Parathyroid adenoma (tissue), 2 donors: ENCODE results near the gene LRRC4C.

Source experiments
- H2AFZ ChIP-seq: fragments of 300-600 bp; sonication (generic); one replicate; pipeline ENCODE4 v1.7.0; 2017; ENCODE audit warnings: antibody characterized with exemption, mild to moderate bottlenecking
- H3K27ac ChIP-seq: fragments of 300-600 bp; sonication (generic); one replicate; pipeline ENCODE4 v1.7.0; 2017
- H3K27me3 ChIP-seq: fragments of 300-600 bp; sonication (generic); one replicate; pipeline ENCODE4 v1.7.0; 2017; ENCODE audit warnings: low read length; ENCODE audit not compliant: control insufficient read depth, insufficient read depth
- H3K36me3 ChIP-seq: fragments of 300-600 bp; sonication (generic); one replicate; pipeline ENCODE4 v1.7.0; 2017; ENCODE audit warnings: low read length; ENCODE audit not compliant: control insufficient read depth, insufficient read depth
- H3K4me1 ChIP-seq: fragments of 300-600 bp; sonication (generic); one replicate; pipeline ENCODE4 v1.7.0; 2017; ENCODE audit warnings: control low read depth
- H3K4me2 ChIP-seq: fragments of 300-600 bp; sonication (generic); one replicate; pipeline ENCODE4 v1.7.0; 2017; ENCODE audit warnings: low read length
- H3K4me3 ChIP-seq: fragments of 300-600 bp; sonication (generic); one replicate; pipeline ENCODE4 v1.7.0; 2017; ENCODE audit warnings: low read depth, low read length
- H3K79me2 ChIP-seq: fragments of 300-600 bp; sonication (generic); one replicate; pipeline ENCODE4 v1.7.0; 2017; ENCODE audit warnings: control low read depth
- H3K9ac ChIP-seq: fragments of 300-600 bp; sonication (generic); one replicate; pipeline ENCODE4 v1.7.0; 2017; ENCODE audit warnings: mild to moderate bottlenecking
- H3K9me3 ChIP-seq: fragments of 300-600 bp; sonication (generic); one replicate; pipeline ENCODE4 v1.7.0; 2017; ENCODE audit warnings: low read length; ENCODE audit not compliant: control insufficient read depth
- CTCF ChIP-seq: fragments of 300-600 bp; sonication (generic); IDR thresholded peaks from one replicate; pipeline ENCODE4 v1.7.0; 2017; ENCODE audit warnings: antibody characterized with exemption, mild to moderate bottlenecking
- donor health status: primary hyperparathyroidism.

LRRC4C gene

GRCh38 chr11:40388097-40388818 lies 1071.2 kb downstream of the LRRC4C start:
- Histone ChIP-seq H3K27me3 (no peaks in the 10 kb centered on the region), H3K4me1 (no peaks in the 10 kb centered on the region), H3K9me3 (no peaks in the 10 kb centered on the region), H3K79me2 (no peaks in the 10 kb centered on the region), H3K4me3 (no peak overlapping the region), H3K27ac (no peak overlapping the region), H2AFZ (no peak overlapping the region), H3K9ac (no peak overlapping the region), H3K4me2 (no peak overlapping the region), H3K36me3 (no peaks in the 10 kb centered on the region)
- TF ChIP-seq CTCF, result no peak

GRCh38 chr11:40387240-40387980 lies 1072.0 kb downstream of the LRRC4C start:
- Histone ChIP-seq H3K27me3 (no peaks in the 10 kb centered on the region), H3K4me3 (no peak overlapping the region), H3K4me2 (no peak overlapping the region), H3K9ac (no peak overlapping the region), H3K27ac (no peak overlapping the region), H3K4me1 (no peaks in the 10 kb centered on the region), H3K9me3 (no peaks in the 10 kb centered on the region), H3K36me3 (no peaks in the 10 kb centered on the region), H3K79me2 (no peaks in the 10 kb centered on the region), H2AFZ (no peak overlapping the region)
- no peak for TF ChIP-seq CTCF

DNA sequence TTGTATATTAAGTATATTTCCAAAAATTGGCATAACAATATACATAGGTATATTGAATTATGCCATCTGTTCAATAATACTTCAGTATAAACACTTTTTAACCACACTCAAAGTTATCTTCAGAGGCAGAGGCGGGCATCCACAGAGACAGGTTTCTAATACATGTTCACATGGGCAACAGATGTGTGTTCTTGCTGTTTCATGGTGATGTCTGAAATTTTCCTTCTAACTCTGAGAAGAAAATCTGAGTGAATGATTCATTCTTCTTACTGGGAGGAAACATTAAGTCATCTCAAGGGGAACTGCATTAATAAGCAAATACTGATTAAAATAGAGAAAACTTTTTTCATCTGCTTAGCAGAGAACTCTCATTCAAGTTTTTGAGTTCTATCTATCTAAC lies 1074.5 kb downstream of the LRRC4C start:
- Histone ChIP-seq H3K4me1 (no peaks in the 10 kb centered on the region), H3K36me3 (no peaks in the 10 kb centered on the region), H3K27me3 (no peaks in the 10 kb centered on the region), H3K79me2 (no peaks in the 10 kb centered on the region), H2AFZ (no peak overlapping the region), H3K4me3 (no peak overlapping the region), H3K9me3 (no peaks in the 10 kb centered on the region), H3K9ac (no peak overlapping the region), H3K27ac (no peak overlapping the region), H3K4me2 (no peak overlapping the region)
- no peak for TF ChIP-seq CTCF

- Histone ChIP-seq H3K9ac (no peak overlapping the region), H3K4me2 (no peak overlapping the region), H3K27ac (no peak overlapping the region), H2AFZ (no peak overlapping the region), H3K9me3 (no peaks in the 10 kb centered on the region), H3K4me3 (no peak overlapping the region), H3K36me3 (no peaks in the 10 kb centered on the region), H3K79me2 (no peaks in the 10 kb centered on the region), H3K27me3 (no peaks in the 10 kb centered on the region), H3K4me1 (no peaks in the 10 kb centered on the region)
- no peak for TF ChIP-seq CTCF
Measured at GRCh38 chr11:40381481-40381880, 1078.0 kb downstream of the LRRC4C start.
